Measurements from ENCODE around the gene CLDND2. TPM values are rescaled to one million over a fixed set of nuclear protein-coding genes. Genes with fewer than 3 reads are reported as not detected.
"Not testable (repeated sequence)": the region's sequence is repeated elsewhere in the genome, so short reads cannot be mapped to it uniquely, and the experiment has no call there.

CLDND2 gene, protein sequence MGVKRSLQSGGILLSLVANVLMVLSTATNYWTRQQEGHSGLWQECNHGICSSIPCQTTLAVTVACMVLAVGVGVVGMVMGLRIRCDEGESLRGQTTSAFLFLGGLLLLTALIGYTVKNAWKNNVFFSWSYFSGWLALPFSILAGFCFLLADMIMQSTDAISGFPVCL
- total RNA-seq (1 to 10 TPM; 1.5 to 2.0 TPM), polyA plus RNA-seq (not detected)

DNA sequence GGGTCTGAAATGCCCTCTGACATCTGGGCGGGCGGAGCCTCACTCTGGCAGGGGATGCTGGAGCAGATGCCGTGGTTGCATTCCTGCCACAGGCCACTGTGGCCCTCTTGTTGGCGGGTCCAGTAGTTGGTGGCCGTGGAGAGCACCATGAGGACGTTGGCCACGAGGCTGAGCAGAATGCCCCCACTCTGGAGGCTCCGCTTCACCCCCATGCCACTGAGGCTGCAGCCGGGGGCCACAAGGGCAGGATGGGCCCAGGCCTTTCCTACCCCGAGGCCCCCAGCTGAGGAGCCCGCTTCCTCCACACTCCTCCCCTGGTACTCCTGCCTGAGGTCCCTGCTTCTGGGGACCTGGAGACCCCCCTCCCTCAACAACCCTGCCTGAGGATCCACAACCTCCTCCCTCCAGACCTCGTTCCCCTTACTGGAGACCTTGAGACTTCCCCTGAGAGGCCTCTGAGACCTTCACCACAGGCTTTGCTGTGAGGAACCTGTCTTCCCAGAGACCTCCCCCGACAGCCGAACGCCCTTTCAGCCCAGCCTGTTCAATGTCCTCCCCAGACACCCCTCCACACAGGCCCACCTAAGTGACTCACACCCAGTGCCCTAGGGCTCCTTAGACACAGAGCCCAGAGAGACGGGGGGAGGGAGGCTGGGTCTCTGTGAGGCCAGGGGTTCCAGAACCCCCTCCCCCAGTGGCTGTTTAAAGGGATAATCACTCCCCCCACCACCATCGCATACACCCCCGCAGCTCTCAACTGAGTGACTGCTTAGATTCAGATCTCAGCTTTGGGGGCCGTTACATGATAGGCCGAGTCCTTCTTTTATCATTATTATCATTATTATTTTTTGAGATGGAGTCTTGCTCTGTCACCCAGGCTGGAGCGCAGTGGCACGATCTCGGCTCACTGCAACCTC lies at the start of gene CLDND2:
Gene CLDND2, minus strand, starts transcription at position 638 of the 917 bp plus-strand sequence. Its CDS starts 426 bp downstream, at position 212.
- peaks cover 0 to 14% of the 10 kb centered on the region in 2 donors for H3K36me3 Mint-ChIP-seq
- ChIA-PET CTCF (ENCODE audit: partially characterized antibody) (interaction anchor here (1.1 to 1.6 kb wide), 2 partner anchors 27 to 30 kb away, joined by 3 to 7 read pairs; no protein-coding TSS in a partner anchor), POLR2A (ENCODE audit: partially characterized antibody) (interaction anchor here (0.7 to 2.3 kb wide), 7 partner anchors 9 to 72 kb away, joined by 4 to 15 read pairs (median 6); partner anchors contain the start of gene VSIG10L)
- H3K9me3 ChIP-seq (ENCODE audit: control insufficient read depth in 1 of 2, low read length in 2 of 2): no peaks in the 10 kb centered on the region
- H3K4me3 Mint-ChIP-seq: peak within 1 kb of the TSS; percentile 92 to 100 (median 98)
- H3K27me3 ChIP-seq (ENCODE audit: insufficient read depth, low read length): no peaks in the 10 kb centered on the region
- H3K4me3 ChIP-seq (ENCODE audit: low read length in 2 of 2): peak within 1 kb of the TSS; percentile 83 to 85
- peaks cover 48 to 88% (median 64%) of the 10 kb centered on the region in 4 donors for H3K4me1 Mint-ChIP-seq
- peak within 1 kb of the TSS; percentile 87 to 98 (median 96) for H3K27ac Mint-ChIP-seq
- peak in 2 of 5 donors; percentile 11 to 53 for DNase-seq
- no peaks in the 10 kb centered on the region for H3K36me3 ChIP-seq (ENCODE audit: insufficient read depth, low read length)
- no peaks in the 10 kb centered on the region for H3K9me3 Mint-ChIP-seq
- no peaks in the 10 kb centered on the region for H3K27me3 Mint-ChIP-seq
- H3K27ac ChIP-seq (ENCODE audit: low read depth, low read length): peak within 1 kb of the TSS; percentile 77
- intact Hi-C loops (cut with micrococcal nuclease): loop anchor here (5.0 kb wide), 1 partner anchor 334 kb away; no protein-coding TSS in a partner anchor
- H3K4me1 ChIP-seq (ENCODE audit: insufficient read depth, low read length): peaks cover 71% of the 10 kb centered on the region

DNA sequence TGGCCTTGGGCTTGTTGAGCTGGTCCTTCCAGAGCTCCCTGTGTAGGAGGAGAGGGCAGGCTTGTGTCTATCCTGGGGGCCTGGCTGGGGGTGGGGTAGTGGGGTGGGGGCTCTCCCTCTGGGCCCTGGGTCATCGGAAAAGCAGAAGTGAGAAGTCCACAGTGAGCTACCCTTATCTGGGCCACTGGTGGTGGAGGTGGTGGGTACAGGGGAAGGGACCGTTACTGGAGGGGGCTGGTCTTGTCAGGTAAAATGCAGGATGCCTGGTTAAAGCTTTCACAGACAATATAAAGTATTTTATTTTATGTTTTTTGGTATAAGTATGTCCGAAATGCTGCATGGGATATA lies 49.0 kb upstream of the CLDND2 start:
- Mint-ChIP-seq H3K27me3 (peaks cover 12 to 19% of the 10 kb centered on the region in 2 donors), H3K4me1 (peaks cover 0 to 8% (median 4%) of the 10 kb centered on the region in 4 donors), H3K9me3 (no peaks in the 10 kb centered on the region), H3K36me3 (no peaks in the 10 kb centered on the region), H3K4me3 (no peak overlapping the region), H3K27ac (peak overlapping the region in 1 of 7 donors; percentile 27)
- no peak for DNase-seq
- POLR2A ChIA-PET (ENCODE audit: partially characterized antibody): interaction anchor here (1.0 kb wide), 1 partner anchor 24 kb away, joined by 3 read pairs; no protein-coding TSS in a partner anchor
- CTCF ChIA-PET (ENCODE audit: partially characterized antibody): interaction anchor here (0.9 to 7.3 kb wide), 8 partner anchors 15 to 239 kb away, joined by 3 to 51 read pairs (median 4); no protein-coding TSS in a partner anchor
- Histone ChIP-seq H3K4me1 (ENCODE audit: insufficient read depth, low read length) (no peaks in the 10 kb centered on the region), H3K27ac (ENCODE audit: low read depth, low read length) (no peak overlapping the region), H3K4me3 (ENCODE audit: low read length in 2 of 2) (no peak overlapping the region), H3K27me3 (ENCODE audit: insufficient read depth, low read length) (no peaks in the 10 kb centered on the region), H3K9me3 (ENCODE audit: control insufficient read depth in 1 of 2, low read length in 2 of 2) (no peaks in the 10 kb centered on the region), H3K36me3 (ENCODE audit: insufficient read depth, low read length) (no peaks in the 10 kb centered on the region)
- intact Hi-C loops (cut with micrococcal nuclease): no loop called here

DNA sequence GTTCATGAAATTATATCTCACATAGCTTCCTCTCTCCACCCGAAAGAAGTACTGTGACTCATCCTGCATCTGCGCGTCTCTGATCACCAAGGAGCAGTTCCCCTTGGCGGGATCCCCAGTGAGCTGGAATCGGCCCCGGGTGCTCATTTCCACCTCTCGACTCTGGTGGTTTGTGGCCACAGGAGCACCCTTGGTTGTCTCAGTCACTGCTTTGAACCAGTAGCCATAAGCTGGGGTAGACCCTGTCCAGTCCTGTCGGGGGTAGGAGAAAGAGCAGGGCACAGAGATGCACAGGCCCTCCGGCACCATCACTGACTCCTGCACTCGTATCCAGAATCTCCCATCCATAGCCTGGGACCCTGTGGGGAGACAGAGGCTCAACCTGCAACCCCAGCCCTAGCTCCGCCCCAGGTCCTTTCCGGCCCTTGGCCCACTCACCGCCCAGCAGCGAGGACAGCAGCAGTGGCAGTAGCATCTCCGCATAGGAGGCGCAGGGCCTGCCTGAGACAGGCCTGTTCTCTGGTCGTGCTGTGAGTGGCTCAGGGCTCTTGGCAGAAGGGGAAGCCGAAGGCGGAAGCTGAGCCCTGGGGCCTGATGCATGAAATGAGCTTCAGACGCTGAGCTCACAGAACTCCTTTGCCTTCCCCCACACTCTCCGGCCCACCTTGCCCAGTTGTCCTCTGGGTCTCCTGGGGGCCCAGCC lies 48.5 kb upstream of the CLDND2 start, which contains the start of gene SIGLEC10:
Gene SIGLEC10, minus strand, starts transcription at position 536 of the 703 bp plus-strand sequence. Its CDS starts 61 bp downstream, at position 475.
- peaks cover 0 to 5% (median 3%) of the 10 kb centered on the region in 4 donors for H3K4me1 Mint-ChIP-seq
- POLR2A ChIA-PET (ENCODE audit: partially characterized antibody): interaction anchor here (0.6 to 1.0 kb wide), 2 partner anchors 19 to 24 kb away, joined by 3 read pairs; no protein-coding TSS in a partner anchor
- peak within 1 kb of the TSS in 1 of 7 donors; percentile 27 for H3K27ac Mint-ChIP-seq
- Histone ChIP-seq H3K4me1 (ENCODE audit: insufficient read depth, low read length) (no peaks in the 10 kb centered on the region), H3K36me3 (ENCODE audit: insufficient read depth, low read length) (no peaks in the 10 kb centered on the region), H3K27ac (ENCODE audit: low read depth, low read length) (no peak within 1 kb of the TSS), H3K9me3 (ENCODE audit: control insufficient read depth in 1 of 2, low read length in 2 of 2) (no peaks in the 10 kb centered on the region), H3K4me3 (ENCODE audit: low read length in 2 of 2) (no peak within 1 kb of the TSS), H3K27me3 (ENCODE audit: insufficient read depth, low read length) (no peaks in the 10 kb centered on the region)
- CTCF ChIA-PET (ENCODE audit: partially characterized antibody): interaction anchor here (0.9 to 7.3 kb wide), 6 partner anchors 14 to 240 kb away, joined by 3 to 51 read pairs (median 4); no protein-coding TSS in a partner anchor
- no peak within 1 kb of the TSS for H3K4me3 Mint-ChIP-seq
- H3K9me3 Mint-ChIP-seq: no peaks in the 10 kb centered on the region
- peaks cover 12 to 19% of the 10 kb centered on the region in 2 donors for H3K27me3 Mint-ChIP-seq
- intact Hi-C loops (cut with micrococcal nuclease): no loop called here
- no peak for DNase-seq
- H3K36me3 Mint-ChIP-seq: no peaks in the 10 kb centered on the region

DNA sequence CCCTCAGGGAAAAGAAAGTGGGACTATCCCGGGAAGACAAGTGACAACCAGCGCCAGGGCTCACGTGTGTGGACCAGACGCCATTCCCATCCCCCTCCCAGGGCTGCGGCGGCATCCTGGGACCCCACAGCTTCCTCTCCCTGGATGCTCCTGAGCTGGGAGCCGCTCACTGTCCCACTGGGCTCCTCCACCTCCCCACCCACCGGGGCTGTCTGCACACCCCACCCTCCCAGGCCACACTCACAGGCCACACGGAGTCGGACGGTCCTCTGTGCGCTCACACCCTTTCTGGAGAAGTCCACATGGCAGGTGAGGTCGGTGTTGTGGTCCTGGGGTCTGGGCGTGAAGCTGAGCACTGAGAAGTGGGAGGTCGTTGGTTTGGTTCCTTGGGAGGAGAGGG lies 47.6 kb upstream of the CLDND2 start:
- POLR2A ChIA-PET (ENCODE audit: partially characterized antibody); H3K4me3 ChIP-seq (ENCODE audit: low read length in 2 of 2); H3K9me3 ChIP-seq (ENCODE audit: control insufficient read depth in 1 of 2, low read length in 2 of 2); intact Hi-C loops (cut with micrococcal nuclease); H3K27me3 ChIP-seq (ENCODE audit: insufficient read depth, low read length); H3K4me1 Mint-ChIP-seq; H3K4me1 ChIP-seq (ENCODE audit: insufficient read depth, low read length); H3K9me3 Mint-ChIP-seq; H3K36me3 ChIP-seq (ENCODE audit: insufficient read depth, low read length); H3K36me3 Mint-ChIP-seq; DNase-seq; H3K27ac Mint-ChIP-seq; H3K27ac ChIP-seq (ENCODE audit: low read depth, low read length); H3K4me3 Mint-ChIP-seq: not testable (repeated sequence)
- CTCF ChIA-PET (ENCODE audit: partially characterized antibody): interaction anchor here (7.3 kb wide), 1 partner anchor 99 kb away, joined by 51 read pairs; no protein-coding TSS in a partner anchor
- peaks cover 12 to 16% of the 10 kb centered on the region in 2 donors for H3K27me3 Mint-ChIP-seq

DNA sequence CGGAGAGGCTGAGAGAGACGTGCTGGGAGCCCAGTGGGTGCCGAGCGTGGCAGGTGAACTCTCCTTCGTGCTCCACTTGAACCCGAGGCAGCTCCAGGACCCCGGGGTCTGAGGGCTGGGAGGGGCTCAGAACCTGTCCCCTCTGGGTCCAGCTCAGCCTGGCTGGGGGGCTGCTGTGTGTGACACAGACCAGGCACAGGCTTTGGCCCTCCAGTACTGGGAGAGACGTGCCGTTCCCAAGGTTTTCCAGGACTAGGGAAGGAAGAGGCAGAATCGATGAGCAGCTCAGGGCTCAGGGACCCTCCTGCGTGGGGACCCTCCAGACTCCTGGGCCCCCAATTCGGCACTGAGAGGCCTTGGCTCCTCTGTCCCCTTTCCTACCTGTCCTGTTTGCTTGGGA lies 46.4 kb upstream of the CLDND2 start:
- Mint-ChIP-seq H3K4me1 (peaks cover 0 to 3% (median 0%) of the 10 kb centered on the region in 4 donors), H3K36me3 (no peaks in the 10 kb centered on the region), H3K27me3 (peaks cover 12 to 16% of the 10 kb centered on the region in 2 donors), H3K9me3 (peaks cover 0 to 2% (median 0%) of the 10 kb centered on the region in 8 donors), H3K4me3 (no peak overlapping the region), H3K27ac (no peak overlapping the region)
- intact Hi-C loops (cut with micrococcal nuclease): no loop called here
- POLR2A ChIA-PET (ENCODE audit: partially characterized antibody): no interaction called here
- no peaks in the 10 kb centered on the region for H3K27me3 ChIP-seq (ENCODE audit: insufficient read depth, low read length)
- H3K9me3 ChIP-seq (ENCODE audit: control insufficient read depth in 1 of 2, low read length in 2 of 2): no peaks in the 10 kb centered on the region
- no peak overlapping the region for H3K27ac ChIP-seq (ENCODE audit: low read depth, low read length)
- no peak overlapping the region for H3K4me3 ChIP-seq (ENCODE audit: low read length in 2 of 2)
- H3K36me3 ChIP-seq (ENCODE audit: insufficient read depth, low read length): no peaks in the 10 kb centered on the region
- H3K4me1 ChIP-seq (ENCODE audit: insufficient read depth, low read length): no peaks in the 10 kb centered on the region
- no peak for DNase-seq
- CTCF ChIA-PET (ENCODE audit: partially characterized antibody): no interaction called here

DNA sequence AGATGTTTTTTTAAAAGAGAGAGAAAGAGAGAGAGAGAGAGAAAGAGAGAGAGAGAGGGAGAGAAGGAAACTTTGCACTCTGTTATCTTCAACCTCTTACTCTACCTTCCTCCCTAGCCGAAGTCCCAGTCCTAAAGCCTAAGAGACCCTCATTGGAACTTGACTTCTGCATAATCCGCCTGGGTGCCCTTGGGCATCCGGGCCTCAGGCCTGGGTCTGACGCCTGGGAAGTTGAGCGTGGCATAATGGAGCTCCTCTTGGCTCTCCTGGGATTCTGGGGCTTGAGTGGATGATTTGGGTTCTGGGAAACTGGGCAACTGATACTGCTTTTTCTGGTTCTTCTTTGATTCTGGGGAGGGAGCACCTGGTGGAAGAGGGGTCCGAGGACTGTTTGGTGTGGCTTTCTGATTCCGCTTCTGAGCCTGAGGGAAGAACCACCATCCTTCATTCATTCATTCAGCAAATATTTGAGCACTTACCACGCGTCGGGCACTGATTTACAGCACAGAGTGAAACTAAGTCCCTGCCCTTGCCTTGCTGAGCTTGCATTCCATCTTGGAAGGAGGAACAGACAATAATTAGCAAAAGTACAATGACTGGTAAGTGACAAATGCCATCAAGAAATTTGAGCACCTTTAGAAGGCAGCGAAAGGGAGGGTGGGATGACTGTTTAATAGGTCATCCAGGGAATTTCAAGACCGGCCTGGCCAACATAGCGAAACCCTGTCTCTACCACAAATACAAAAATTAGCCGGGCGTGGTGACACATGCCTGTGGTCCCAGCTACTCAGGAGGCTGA lies 42.3 kb upstream of the CLDND2 start:
- peaks cover 0 to 3% (median 0%) of the 10 kb centered on the region in 4 donors for H3K4me1 Mint-ChIP-seq
- no peak overlapping the region for H3K27ac Mint-ChIP-seq
- CTCF ChIA-PET (ENCODE audit: partially characterized antibody): interaction anchor here (0.6 to 1.4 kb wide), 2 partner anchors 10 to 22 kb away, joined by 4 to 5 read pairs; no protein-coding TSS in a partner anchor
- intact Hi-C loops (cut with micrococcal nuclease): no loop called here
- Histone ChIP-seq H3K36me3 (ENCODE audit: insufficient read depth, low read length) (no peaks in the 10 kb centered on the region), H3K27me3 (ENCODE audit: insufficient read depth, low read length) (no peaks in the 10 kb centered on the region), H3K4me3 (ENCODE audit: low read length in 2 of 2) (no peak overlapping the region), H3K27ac (ENCODE audit: low read depth, low read length) (no peak overlapping the region), H3K4me1 (ENCODE audit: insufficient read depth, low read length) (no peaks in the 10 kb centered on the region), H3K9me3 (ENCODE audit: control insufficient read depth in 1 of 2, low read length in 2 of 2) (no peaks in the 10 kb centered on the region)
- DNase-seq: no peak
- H3K27me3 Mint-ChIP-seq: peaks cover under 1 to 5% of the 10 kb centered on the region in 2 donors
- peaks cover 0 to 1% of the 10 kb centered on the region in 2 donors for H3K36me3 Mint-ChIP-seq
- POLR2A ChIA-PET (ENCODE audit: partially characterized antibody): no interaction called here
- no peak overlapping the region for H3K4me3 Mint-ChIP-seq
- peaks cover 0 to 3% (median 0%) of the 10 kb centered on the region in 8 donors for H3K9me3 Mint-ChIP-seq

Measured in CD4-positive, alpha-beta memory T cell (primary cell).